GM23338 (cell line): ENCODE data around the gene LRP1B. TPM values are rescaled to one million over a fixed set of nuclear protein-coding genes. Genes with fewer than 3 reads are reported as not detected.

Experiments
- ATAC-seq: fragments of 200-7000 bp; cut with Tn5 transposase; 3 replicates; pipeline ENCODE4 v1.9.1; 2020
- DNase-seq: peaks from one replicate; pipeline ENCODE4 v3.0.0-alpha.2; 2015; ENCODE audit warnings: low spot score
- H2AFZ ChIP-seq: fragments of 200-600 bp; sonication (generic); 2 replicates; pipeline ENCODE4 v1.8.0; 2016; ENCODE audit warnings: antibody characterized with exemption, mild to moderate bottlenecking, moderate library complexity
- H3F3A ChIP-seq: fragments of 200-600 bp; sonication (generic); replicated peaks from 2 replicates; pipeline ENCODE4 v1.8.0; 2017; ENCODE audit warnings: antibody characterized with exemption, mixed run types, low read depth
- H3K27ac ChIP-seq: fragments of 200-600 bp; sonication (generic); 2 replicates; pipeline ENCODE4 v1.6.1; 2016; ENCODE audit warnings: low read depth
- H3K27me3 ChIP-seq: fragments of 200-600 bp; sonication (generic); 2 replicates; pipeline ENCODE4 v1.8.0; 2016; ENCODE audit warnings: mild to moderate bottlenecking, mixed run types, moderate library complexity; ENCODE audit not compliant: insufficient read depth
- H3K36me3 ChIP-seq: fragments of 200-600 bp; sonication (generic); 2 replicates; pipeline ENCODE4 v1.8.0; 2016; ENCODE audit warnings: mild to moderate bottlenecking; ENCODE audit not compliant: insufficient read depth
- H3K4me1 ChIP-seq: fragments of 200-600 bp; sonication (generic); 2 replicates; pipeline ENCODE4 v1.8.0; 2016; ENCODE audit warnings: mild to moderate bottlenecking, moderate library complexity; ENCODE audit not compliant: insufficient read depth
- H3K4me2 ChIP-seq: fragments of 200-600 bp; sonication (generic); 2 replicates; pipeline ENCODE4 v1.7.1; 2017; ENCODE audit warnings: mixed run types
- H3K4me3 ChIP-seq: fragments of 200-600 bp; sonication (generic); 2 replicates; pipeline ENCODE4 v1.6.1; 2016; ENCODE audit warnings: mixed run types
- H3K79me2 ChIP-seq: fragments of 200-600 bp; sonication (generic); replicated peaks from 2 replicates; pipeline ENCODE4 v1.8.0; 2017; ENCODE audit warnings: mild to moderate bottlenecking; ENCODE audit not compliant: insufficient read depth
- H3K9me2 ChIP-seq: fragments of 200-600 bp; sonication (generic); 2 replicates; pipeline ENCODE4 v1.8.0; 2017; ENCODE audit not compliant: insufficient read depth
- H4K20me1 ChIP-seq: fragments of 200-600 bp; sonication (generic); replicated peaks from 2 replicates; pipeline ENCODE4 v1.8.0; 2017; ENCODE audit warnings: mild to moderate bottlenecking; ENCODE audit not compliant: insufficient read depth
- H3K27ac Mint-ChIP-seq: 2 replicates; pipeline ENCODE4 v1.8.0; 2020; ENCODE audit warnings: inconsistent platforms, mild to moderate bottlenecking, moderate library complexity, mixed read lengths
- H3K27me3 Mint-ChIP-seq: 3 replicates; pipeline ENCODE4 v1.8.0; 2022; ENCODE audit warnings: low read depth, mild to moderate bottlenecking, moderate library complexity, mixed read lengths, inconsistent platforms; ENCODE audit not compliant: insufficient read depth, poor library complexity
- H3K36me3 Mint-ChIP-seq: 3 replicates; pipeline ENCODE4 v1.8.0; 2021; ENCODE audit warnings: low read depth, mild to moderate bottlenecking, inconsistent platforms, moderate library complexity, mixed read lengths
- H3K4me1 Mint-ChIP-seq: 3 replicates; pipeline ENCODE4 v1.8.0; 2020; ENCODE audit warnings: mild to moderate bottlenecking, inconsistent platforms, mixed read lengths
- H3K4me3 Mint-ChIP-seq: 3 replicates; pipeline ENCODE4 v1.8.0; 2021; ENCODE audit warnings: moderate library complexity, mild to moderate bottlenecking, inconsistent platforms, mixed read lengths
- H3K9me3 Mint-ChIP-seq: 3 replicates; pipeline ENCODE4 v1.8.0; 2020; ENCODE audit warnings: moderate library complexity, mild to moderate bottlenecking, inconsistent platforms, mixed read lengths
- CREB1 ChIP-seq: fragments of 250-450 bp; sonication (Bioruptor Pico); IDR thresholded peaks from 2 replicates; pipeline ENCODE4 v1.5.0; 2020; ENCODE audit warnings: low read depth, mild to moderate bottlenecking, moderate library complexity
- CTCF ChIP-seq, 2 experiments: fragments of 200-600 bp in 1 of 2; sonication (generic) in 1 of 2; conservative IDR thresholded peaks; 2 replicates each; pipeline versions ENCODE4 v1.5.1 to v1.6.1; 2016 to 2017; ENCODE audit warnings: antibody characterized with exemption in 2 of 2, low read depth in 2 of 2, mild to moderate bottlenecking in 2 of 2, moderate library complexity in 1 of 2
- ETS1 ChIP-seq: IDR thresholded peaks from 2 replicates; pipeline ENCODE4 v1.6.1; 2016; ENCODE audit warnings: antibody characterized with exemption
- EZH2 ChIP-seq: fragments of 200-600 bp; sonication (generic); IDR thresholded peaks from one replicate; pipeline ENCODE4 v1.8.0; 2017; ENCODE audit warnings: antibody characterized with exemption, mild to moderate bottlenecking, low read depth; ENCODE audit not compliant: unreplicated experiment
- JUNB ChIP-seq: IDR thresholded peaks from one replicate; pipeline ENCODE4 v1.6.1; 2016; ENCODE audit warnings: antibody characterized with exemption; ENCODE audit not compliant: unreplicated experiment
- NANOG ChIP-seq: IDR thresholded peaks from 2 replicates; pipeline ENCODE4 v1.6.1; 2016; ENCODE audit warnings: antibody characterized with exemption, borderline replicate concordance
- POLR2AphosphoS5 ChIP-seq: IDR thresholded peaks from 2 replicates; pipeline ENCODE4 v1.6.1; 2016; ENCODE audit warnings: antibody characterized with exemption, low read depth
- REST ChIP-seq: IDR thresholded peaks from one replicate; pipeline ENCODE4 v1.6.1; 2018; ENCODE audit warnings: antibody characterized with exemption; ENCODE audit not compliant: unreplicated experiment
- STAT1 ChIP-seq: IDR thresholded peaks from one replicate; pipeline ENCODE4 v1.6.1; 2016; ENCODE audit warnings: antibody characterized with exemption; ENCODE audit not compliant: unreplicated experiment
- ZNF114 ChIP-seq: fragments of 250-450 bp; sonication (Bioruptor Pico); IDR thresholded peaks from 2 replicates; pipeline ENCODE4 v1.5.0; 2020; ENCODE audit warnings: mild to moderate bottlenecking, moderate library complexity
- ZNF331 ChIP-seq: fragments of 250-450 bp; sonication (Bioruptor Pico); IDR thresholded peaks from 2 replicates; pipeline ENCODE4 v1.5.0; 2020; ENCODE audit warnings: low read depth, mild to moderate bottlenecking, moderate library complexity
- polyA plus RNA-seq: library from polyadenylated mRNA; unstranded; fragments of >200 nt; fragmentation: Nextera tagmentation; extraction: Ambion mirVana; gene quantifications from 2 replicates; pipeline ENCODE4 v1.2.1, GENCODE V29; 2016
- total RNA-seq: library from RNA; depleted of rRNA; stranded (reverse); fragments of >200 nt; shearing (Covaris generic); gene quantifications from 2 replicates; pipeline ENCODE4 v1.2.3, GENCODE V29; 2014

LRP1B gene
- total and polyA plus RNA-seq, 2 experiments from 2014 or later: 0.15 to 0.97 TPM

GRCh38 chr2:141599721-141600120, 531.1 kb downstream of the LRP1B start:
- Histone ChIP-seq H3K4me1 (no peaks in the 10 kb centered on the region), H3K9me2 (no peaks in the 10 kb centered on the region), H2AFZ (peak overlapping the region; percentile 45), H3K27me3 (no peaks in the 10 kb centered on the region), H4K20me1 (no peaks in the 10 kb centered on the region), H3F3A (no peaks in the 10 kb centered on the region), H3K4me3 (no peak overlapping the region), H3K79me2 (no peaks in the 10 kb centered on the region), H3K36me3 (no peaks in the 10 kb centered on the region), H3K27ac (no peak overlapping the region), H3K4me2 (no peak overlapping the region)
- no peaks in the 10 kb centered on the region for H3K27me3 Mint-ChIP-seq
- peaks cover 3% of the 10 kb centered on the region; the same call in 1 of the 3 replicates for H3K36me3 Mint-ChIP-seq
- ATAC-seq (no peak), DNase-seq (no peak)
- H3K9me3 Mint-ChIP-seq: no peaks in the 10 kb centered on the region; the same call in 2 of the 3 replicates
- H3K4me1 Mint-ChIP-seq: peaks cover 4% of the 10 kb centered on the region; the same call in 1 of the 3 replicates
- H3K27ac Mint-ChIP-seq: no peak overlapping the region
- H3K4me3 Mint-ChIP-seq: no peak overlapping the region
- no peak for TF ChIP-seq ZNF331 (CRISPR knock-in tag)
- TF ChIP-seq JUNB: no peak
- TF ChIP-seq REST: no peak
- TF ChIP-seq POLR2AphosphoS5: no peak
- no peak for TF ChIP-seq STAT1
- TF ChIP-seq ETS1: no peak
- TF ChIP-seq CREB1: no peak
- no peak for TF ChIP-seq EZH2
- no peak for TF ChIP-seq ZNF114 (CRISPR knock-in tag)
- TF ChIP-seq CTCF (conservative IDR thresholded peaks at IDR 0.05; ENCODE audit: low read depth in 2 of 2): no peak
- TF ChIP-seq NANOG: no peak
